ENCODE measurements around the gene TCEANC2.
A peak's percentile ranks its signal among the peaks of the same experiment; 100 is the strongest.
"Not testable (repeated sequence)": the region's sequence is repeated elsewhere in the genome, so short reads cannot be mapped to it uniquely, and the experiment has no call there.

Gene TCEANC2

DNA sequence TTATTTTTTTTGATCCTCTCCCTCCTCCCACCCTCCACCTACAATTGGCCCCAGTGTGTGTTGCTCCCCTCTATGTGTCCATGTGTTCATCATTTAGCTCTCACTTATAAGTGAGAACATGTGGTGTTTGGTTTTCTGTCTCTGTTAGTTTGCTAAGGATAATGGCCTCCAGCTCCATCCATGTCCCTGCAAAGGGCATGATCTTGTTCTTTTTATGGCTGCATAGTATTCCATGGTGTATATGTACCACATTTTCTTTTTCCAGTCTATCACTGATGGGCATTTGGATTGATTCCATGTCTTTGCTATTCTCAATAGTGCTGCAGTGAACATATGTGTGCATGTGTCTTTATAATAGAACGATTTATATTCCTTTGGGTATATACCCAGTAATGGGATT is 28.6 kb upstream of the TCEANC2 start:
- DNase-seq (ENCODE audit: extremely low read depth in 1 of 2, low read depth in 1 of 2), result not testable (repeated sequence)

GRCh38 chr1:54027848-54028247 is 25.6 kb upstream of the TCEANC2 start:
- DNase-seq (ENCODE audit: extremely low read depth in 1 of 2, low read depth in 1 of 2), result no peak

- DNase-seq (ENCODE audit: extremely low read depth in 1 of 2, low read depth in 1 of 2), result no peak
These were observed 24.8 kb upstream of the TCEANC2 start for GRCh38 chr1:54028306-54029251.

DNA sequence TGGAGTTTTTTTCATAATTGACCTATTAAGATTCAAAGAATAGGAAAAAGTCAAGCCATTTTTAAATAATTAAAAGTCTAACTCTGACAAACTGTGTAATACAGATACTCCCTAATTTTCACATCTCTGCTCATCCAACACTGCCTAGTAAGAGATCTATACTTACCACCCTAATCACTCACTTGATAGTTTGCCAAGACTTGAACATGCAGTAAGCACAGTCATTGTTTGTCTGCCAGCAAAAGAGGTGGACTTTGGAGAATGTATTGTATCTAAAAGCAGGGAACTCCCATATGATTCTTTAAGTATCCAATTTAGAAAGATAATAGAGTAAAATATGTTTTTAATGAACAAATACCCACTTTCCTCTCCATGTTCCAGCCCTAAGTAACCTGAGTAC is 15.9 kb upstream of the TCEANC2 start:
- DNase-seq (ENCODE audit: extremely low read depth in 1 of 2, low read depth in 1 of 2), result no peak

GRCh38 chr1:54041806-54042205 is 11.6 kb upstream of the TCEANC2 start:
- no peak for DNase-seq (ENCODE audit: extremely low read depth in 1 of 2, low read depth in 1 of 2)

- DNase-seq (ENCODE audit: extremely low read depth in 1 of 2, low read depth in 1 of 2), result no peak
These were observed 7.9 kb upstream of the TCEANC2 start for GRCh38 chr1:54045496-54045895.

- DNase-seq (ENCODE audit: extremely low read depth in 1 of 2, low read depth in 1 of 2), result no peak
These were observed 6.6 kb upstream of the TCEANC2 start for GRCh38 chr1:54046671-54047383.

GRCh38 chr1:54047384-54048305 is 5.8 kb upstream of the TCEANC2 start:
- no peak for DNase-seq (ENCODE audit: extremely low read depth in 1 of 2, low read depth in 1 of 2)

- not testable (repeated sequence) for DNase-seq (ENCODE audit: extremely low read depth in 1 of 2, low read depth in 1 of 2)
These were observed 3.0 kb upstream of the TCEANC2 start for GRCh38 chr1:54050435-54050834.

DNA sequence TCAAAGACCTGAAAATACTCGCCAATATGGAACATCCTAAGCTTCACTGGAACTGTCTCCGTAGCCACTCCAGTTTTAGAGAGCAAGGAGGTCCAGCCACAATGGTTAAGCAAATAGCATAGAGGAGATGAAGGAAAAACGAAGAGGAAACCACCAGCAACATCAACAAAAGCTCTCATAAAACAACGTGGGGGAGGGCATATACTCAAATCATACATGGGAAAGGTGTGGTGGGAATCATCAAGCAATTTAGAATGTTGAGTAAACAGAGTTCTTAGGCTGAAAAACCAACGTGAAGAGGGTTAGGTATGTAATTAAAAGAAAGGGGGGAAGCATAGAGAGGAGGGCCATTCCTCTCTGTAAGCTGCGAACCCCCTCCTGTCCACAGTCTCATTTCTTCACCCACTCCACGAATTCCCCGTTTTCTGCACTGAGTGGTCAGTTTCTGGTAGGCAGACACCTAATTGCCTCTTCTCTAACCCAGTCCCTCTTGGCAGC is 1.4 kb upstream of the TCEANC2 start:
- no peak for DNase-seq (ENCODE audit: extremely low read depth in 1 of 2, low read depth in 1 of 2)

DNA sequence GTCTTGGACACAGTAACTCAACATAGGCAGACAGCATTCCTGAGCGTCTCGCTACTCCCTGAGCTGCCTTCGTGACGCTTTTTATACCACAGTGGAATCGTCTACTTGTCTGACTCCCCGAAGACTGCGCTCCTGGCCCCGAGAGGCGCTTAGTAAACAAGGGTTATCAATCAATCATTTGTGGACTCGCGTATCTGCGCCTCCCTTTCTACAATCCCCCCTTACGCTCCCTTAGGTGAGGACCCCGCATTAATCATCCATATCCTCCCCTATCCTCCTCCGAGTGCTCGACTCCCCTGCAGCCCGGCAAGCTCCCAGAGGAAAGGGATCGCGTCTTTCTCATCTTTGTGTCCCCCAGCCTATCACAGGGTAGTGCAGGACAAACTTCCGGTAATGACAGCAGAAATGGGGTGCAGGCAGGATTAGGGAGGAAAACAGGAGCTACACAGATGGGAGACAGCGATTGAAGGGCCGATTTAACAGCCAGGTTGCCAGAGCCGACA is 926 bp upstream of the TCEANC2 start:
- peak; percentile 3 to 6 for DNase-seq (ENCODE audit: extremely low read depth in 1 of 2, low read depth in 1 of 2)

DNA sequence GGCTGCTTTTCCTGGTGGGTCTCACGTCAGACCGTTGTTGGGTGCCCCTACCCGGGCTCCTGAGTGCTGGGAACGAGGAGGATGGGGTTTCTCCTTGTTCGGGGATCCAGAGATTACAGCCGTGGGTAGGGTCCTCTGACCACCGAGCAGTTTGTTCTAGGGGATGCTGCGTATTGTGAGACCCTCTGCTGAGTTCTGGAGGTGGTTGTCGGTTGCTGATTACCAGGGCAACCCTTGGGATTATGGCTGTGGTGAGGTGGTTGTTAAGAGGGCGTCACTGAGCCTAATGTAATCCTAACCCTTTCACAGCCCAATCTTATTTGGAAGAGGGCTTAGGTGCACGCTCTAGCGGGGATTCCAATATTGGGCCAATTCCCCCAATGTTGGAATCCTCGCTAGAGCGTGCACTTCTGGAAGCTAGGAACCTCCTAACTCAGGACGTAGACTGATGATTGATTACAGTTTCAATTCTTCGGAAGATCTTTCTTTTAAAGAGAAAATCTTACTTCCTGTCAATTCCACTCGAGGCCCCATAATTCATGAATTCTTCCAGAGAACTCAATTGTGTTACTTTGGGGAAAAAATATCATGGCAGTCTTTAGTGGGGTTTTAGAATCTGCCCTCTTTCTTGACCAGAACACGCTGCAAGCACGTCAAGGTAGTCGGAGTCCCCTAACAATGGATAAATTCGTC is 483 bp downstream of the TCEANC2 start:
- peak in 1 of 2 donors; percentile 1 for DNase-seq (ENCODE audit: extremely low read depth in 1 of 2, low read depth in 1 of 2)

DNA sequence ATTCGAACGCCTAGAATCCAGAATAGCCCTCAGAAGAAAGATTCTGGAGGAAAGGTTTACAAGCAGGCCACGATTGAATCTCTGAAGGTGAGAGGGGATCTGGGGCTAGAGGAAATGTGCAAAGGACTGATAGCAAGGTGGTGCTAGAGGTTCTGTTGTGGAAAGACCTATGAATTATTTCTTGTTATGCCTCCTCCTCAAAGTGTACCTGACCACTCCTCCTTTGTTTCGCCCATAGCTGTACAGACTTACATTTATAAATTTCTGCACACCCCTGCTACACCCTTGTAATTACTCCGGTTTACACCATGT is 986 bp downstream of the TCEANC2 start:
- DNase-seq (ENCODE audit: extremely low read depth in 1 of 2, low read depth in 1 of 2), result no peak

DNA sequence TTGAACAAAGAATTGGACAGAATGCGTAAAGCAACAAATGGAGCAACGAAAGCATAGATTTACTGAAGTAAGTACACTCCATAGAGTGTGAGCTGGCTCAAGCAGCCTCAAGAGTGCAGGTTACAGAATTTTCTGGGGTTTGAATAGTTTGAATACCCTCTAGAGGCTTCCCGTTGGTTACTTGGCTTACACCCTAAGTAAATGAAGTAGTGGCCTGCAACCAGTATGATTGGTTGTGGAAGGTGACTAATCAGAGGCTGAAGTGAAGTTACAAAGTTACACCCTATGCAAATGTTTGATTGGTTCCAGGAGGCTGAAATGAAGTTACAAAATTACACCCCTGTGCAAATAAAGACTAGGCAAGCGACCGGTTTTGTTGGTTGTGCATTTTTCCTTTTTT is 10.9 kb downstream of the TCEANC2 start:
- no peak for DNase-seq (ENCODE audit: extremely low read depth in 1 of 2, low read depth in 1 of 2)

DNA sequence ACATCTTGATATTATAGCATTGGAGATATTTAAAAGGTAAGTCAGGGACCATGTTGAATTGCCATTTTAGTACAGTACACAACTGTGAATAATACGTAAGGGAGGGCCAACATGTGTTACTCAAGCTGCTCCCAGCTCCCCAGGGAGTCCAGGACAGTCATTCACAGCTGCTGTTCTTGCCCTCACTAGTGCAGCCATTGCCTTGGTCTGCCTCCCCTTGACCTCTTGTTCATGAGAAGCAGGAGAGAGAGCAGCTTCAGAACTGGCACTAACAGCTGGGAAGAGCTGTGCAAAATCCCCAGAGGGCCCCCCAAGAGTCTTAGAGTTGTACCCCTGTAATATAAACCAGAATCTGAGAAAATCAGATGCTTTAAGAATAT is 16.4 kb downstream of the TCEANC2 start:
- no peak for DNase-seq (ENCODE audit: extremely low read depth in 1 of 2, low read depth in 1 of 2)

GRCh38 chr1:54070171-54070837 is 16.9 kb downstream of the TCEANC2 start:
- DNase-seq (ENCODE audit: extremely low read depth in 1 of 2, low read depth in 1 of 2), result no peak

- DNase-seq (ENCODE audit: extremely low read depth in 1 of 2, low read depth in 1 of 2), result no peak
These were observed 24.0 kb downstream of the TCEANC2 start for GRCh38 chr1:54077359-54077758.

GRCh38 chr1:54080598-54081049 is 27.2 kb downstream of the TCEANC2 start:
- no peak for DNase-seq (ENCODE audit: extremely low read depth in 1 of 2, low read depth in 1 of 2)

All from activated CD8-positive, alpha-beta memory T cell treated with anti-CD3 and anti-CD28 coated beads for 1 hour (primary cell).